Measurements from ENCODE around the gene SPDYE3.

GRCh38 chr7:100363098-100363497 lies 55.6 kb downstream of the SPDYE3 start:
- TF ChIP-seq CTCF (IDR thresholded peaks at IDR 0.05) (no peak), POLR2AphosphoS5 (IDR thresholded peaks at IDR 0.05) (no peak), POLR2A (IDR thresholded peaks at IDR 0.05) (no peak)
